OCI-LY7 (cell line): ENCODE data around the gene POLR1A. TPM values are rescaled to one million over a fixed set of nuclear protein-coding genes. Genes with fewer than 3 reads are reported as not detected.

Source experiments
- BruUV-seq: library from RNA; stranded (reverse); fragments of 400-500 nt; replicated peaks from 2 replicates; lab custom pipeline; 2021; lab: Mats Ljungman, UMichigan
- CTCF ChIA-PET: fragments of 300-600 bp; sonication (Branson Sonifier 250); formaldehyde crosslinking; loops from one replicate; lab custom pipeline; 2022; ENCODE audit warnings: antibody characterized with exemption; ENCODE audit not compliant: unreplicated experiment; lab: Charles Lee
- POLR2A ChIA-PET: fragments of 300-600 bp; sonication (Branson Sonifier 250); formaldehyde crosslinking; loops from one replicate; lab custom pipeline; 2022; ENCODE audit warnings: antibody characterized with exemption; lab: Charles Lee
- DNase-seq: peaks from one replicate; pipeline ENCODE4 v3.0.0-alpha.2; 2015; ENCODE audit warnings: low spot score
- H2AFZ ChIP-seq: fragments of 200-600 bp; sonication (generic), shearing (Covaris generic); 2 replicates; pipeline ENCODE4 v1.6.1; 2014; ENCODE audit warnings: mild to moderate bottlenecking, antibody characterized with exemption, low read length, moderate library complexity
- H3K27ac ChIP-seq: fragments of 200-600 bp; sonication (generic); 2 replicates; pipeline ENCODE4 v1.5.1; 2014; ENCODE audit warnings: mixed run types, low read depth, mild to moderate bottlenecking, moderate library complexity, low read length, inconsistent platforms; ENCODE audit not compliant: poor library complexity, severe bottlenecking
- H3K36me3 ChIP-seq: fragments of 200-600 bp; sonication (generic); 2 replicates; pipeline ENCODE4 v1.6.1; 2014; ENCODE audit warnings: mild to moderate bottlenecking, antibody characterized with exemption, low read length, moderate library complexity, mixed read lengths; ENCODE audit not compliant: insufficient read depth
- H3K4me1 ChIP-seq: fragments of 200-600 bp; sonication (generic); 2 replicates; pipeline ENCODE4 v1.5.1; 2014; ENCODE audit warnings: mild to moderate bottlenecking, low read length; ENCODE audit not compliant: insufficient read depth, poor library complexity, severe bottlenecking
- H3K4me2 ChIP-seq: fragments of 200-600 bp; sonication (generic); 2 replicates; pipeline ENCODE4 v1.6.1; 2014; ENCODE audit warnings: mild to moderate bottlenecking, low read length
- H3K4me3 ChIP-seq: fragments of 200-600 bp; sonication (generic); 2 replicates; pipeline ENCODE4 v1.5.1; 2014; ENCODE audit warnings: mild to moderate bottlenecking, low read depth, low read length; ENCODE audit not compliant: poor library complexity, severe bottlenecking
- H3K79me2 ChIP-seq: fragments of 200-600 bp; sonication (generic); 2 replicates; pipeline ENCODE4 v1.6.1; 2016; ENCODE audit warnings: low read depth, mild to moderate bottlenecking, low read length, moderate library complexity, mixed read lengths; ENCODE audit not compliant: insufficient read depth
- H3K9me2 ChIP-seq: fragments of 200-600 bp; sonication (generic); 2 replicates; pipeline ENCODE4 v1.6.1; 2016; ENCODE audit warnings: mild to moderate bottlenecking, low read length, mixed read lengths; ENCODE audit not compliant: insufficient read depth
- H3K9me3 ChIP-seq: fragments of 200-600 bp; sonication (generic); 2 replicates; pipeline ENCODE4 v1.6.1; 2014; ENCODE audit warnings: mild to moderate bottlenecking, mixed run types, low read length, mixed read lengths
- H4K20me1 ChIP-seq: fragments of 200-600 bp; sonication (generic); 2 replicates; pipeline ENCODE4 v1.6.1; 2014; ENCODE audit warnings: mild to moderate bottlenecking, antibody characterized with exemption, low read length, moderate library complexity, mixed read lengths; ENCODE audit not compliant: insufficient read depth
- CTCF ChIP-seq: fragments of 200-600 bp; sonication (generic); conservative IDR thresholded peaks from 2 replicates; pipeline ENCODE4 v1.5.1; 2014; ENCODE audit warnings: mild to moderate bottlenecking, antibody characterized with exemption, low read length, moderate library complexity, mixed read lengths
- EZH2phosphoT487 ChIP-seq: fragments of 200-600 bp; sonication (generic); IDR thresholded peaks from 2 replicates; pipeline ENCODE4 v1.6.1; 2018; ENCODE audit warnings: low read depth, borderline replicate concordance, mild to moderate bottlenecking, mixed run types, antibody characterized with exemption, low read length, moderate library complexity, mixed read lengths
- intact Hi-C: fragments of 100-400 bp; cut with micrococcal nuclease; formaldehyde crosslinking; loops from one replicate; pipeline ENCODE4 v1.10.0; 2022; ENCODE audit not compliant: unreplicated experiment
- total RNA-seq, 2 experiments: library from RNA; depleted of rRNA in 1 of 2; stranded (reverse); fragments of >200 nt in 1 of 2; shearing (Covaris generic) in 1 of 2; gene quantifications; 2 replicates each; pipeline ENCODE4 v1.2.3, GENCODE V29; 2014 to 2022

POLR1A gene
- total RNA-seq, 2 experiments from 2014 or later: 17.5 to 53.3 TPM

GRCh38 chr2:86050301-86050700, 55.4 kb downstream of the POLR1A start:
- Histone ChIP-seq H3K4me3 (no peak overlapping the region), H3K4me2 (no peak overlapping the region), H2AFZ (no peak overlapping the region), H3K9me2 (no peaks in the 10 kb centered on the region), H3K79me2 (no peaks in the 10 kb centered on the region), H3K27ac (no peak overlapping the region), H3K36me3 (peaks cover 97% of the 10 kb centered on the region), H4K20me1 (no peaks in the 10 kb centered on the region), H3K4me1 (no peaks in the 10 kb centered on the region), H3K9me3 (no peaks in the 10 kb centered on the region)
- CTCF ChIA-PET: no interaction called here
- intact Hi-C loops: no loop called here
- POLR2A ChIA-PET: no interaction called here
- TF ChIP-seq CTCF: no peak
- no TSS peak for BruUV-seq
- DNase-seq: no peak

- Histone ChIP-seq H4K20me1 (no peaks in the 10 kb centered on the region), H3K79me2 (no peaks in the 10 kb centered on the region), H3K4me3 (no peak overlapping the region), H3K27ac (no peak overlapping the region), H3K4me2 (no peak overlapping the region), H3K36me3 (peaks cover 97% of the 10 kb centered on the region), H3K4me1 (no peaks in the 10 kb centered on the region), H3K9me3 (no peaks in the 10 kb centered on the region), H3K9me2 (no peaks in the 10 kb centered on the region), H2AFZ (no peak overlapping the region)
- POLR2A ChIA-PET: interaction anchor here (1.0 kb wide), 1 partner anchor 51 kb away, joined by 3 read pairs; no protein-coding TSS in a partner anchor
- CTCF ChIA-PET: no interaction called here
- DNase-seq: no peak
- no peak for TF ChIP-seq EZH2phosphoT487
- TF ChIP-seq CTCF: no peak
- intact Hi-C loops: no loop called here
- no TSS peak for BruUV-seq
Observed at GRCh38 chr2:86049529-86049928, 56.2 kb downstream of the POLR1A start.

GRCh38 chr2:86048888-86049287, 56.8 kb downstream of the POLR1A start:
- intact Hi-C loops: no loop called here
- TF ChIP-seq EZH2phosphoT487 (no peak), CTCF (no peak)
- no peaks in the 10 kb centered on the region for H3K9me2 ChIP-seq
- H4K20me1 ChIP-seq: no peaks in the 10 kb centered on the region
- H3K27ac ChIP-seq: no peak overlapping the region
- ChIA-PET POLR2A (interaction anchor here (1.0 kb wide), 1 partner anchor 52 kb away, joined by 3 read pairs; no protein-coding TSS in a partner anchor), CTCF (no interaction called here)
- H3K4me1 ChIP-seq: no peaks in the 10 kb centered on the region
- no peak for DNase-seq
- no peak overlapping the region for H3K4me3 ChIP-seq
- peaks cover 97% of the 10 kb centered on the region for H3K36me3 ChIP-seq
- no peaks in the 10 kb centered on the region for H3K9me3 ChIP-seq
- no TSS peak for BruUV-seq
- H2AFZ ChIP-seq: no peak overlapping the region
- no peaks in the 10 kb centered on the region for H3K79me2 ChIP-seq
- no peak overlapping the region for H3K4me2 ChIP-seq
